ENCODE data around the gene VWA3B. TPM values are rescaled to one million over a fixed set of nuclear protein-coding genes. Genes with fewer than 3 reads are reported as not detected.

The VWA3B gene
- polyA plus RNA-seq, 1 experiment = not detected

GRCh38 chr2:98185801-98186200 is 98.8 kb downstream of the VWA3B start:
- TF ChIP-seq CTCF (IDR thresholded peaks at IDR 0.05; ENCODE audit: low read depth, low read length) = no peak
- Histone ChIP-seq H3K27me3 (ENCODE audit: control insufficient read depth, insufficient read depth, low read length) (peaks cover 7% of the 10 kb centered on the region), H3K27ac (ENCODE audit: low read depth, low read length) (no peak overlapping the region), H3K9me3 (ENCODE audit: control insufficient read depth, insufficient read depth, low read length) (no peaks in the 10 kb centered on the region), H3K4me3 (ENCODE audit: low read depth, low read length) (no peak overlapping the region)
- no peak for DNase-seq (ENCODE audit: low read depth, low spot score)
- CTCF ChIA-PET = no interaction called here
- POLR2A ChIA-PET = no interaction called here

GRCh38 chr2:98187194-98187593 is 100.2 kb downstream of the VWA3B start:
- H3K27ac ChIP-seq (ENCODE audit: low read depth, low read length) = no peak overlapping the region
- H3K9me3 ChIP-seq (ENCODE audit: control insufficient read depth, insufficient read depth, low read length) = no peaks in the 10 kb centered on the region
- H3K4me3 ChIP-seq (ENCODE audit: low read depth, low read length) = no peak overlapping the region
- no peak for DNase-seq (ENCODE audit: low read depth, low spot score)
- CTCF ChIA-PET = interaction anchor here (1.2 kb wide), 1 partner anchor 380 kb away, joined by 4 read pairs; no protein-coding TSS in a partner anchor
- peaks cover 7% of the 10 kb centered on the region for H3K27me3 ChIP-seq (ENCODE audit: control insufficient read depth, insufficient read depth, low read length)
- POLR2A ChIA-PET = no interaction called here
- no peak for TF ChIP-seq CTCF (IDR thresholded peaks at IDR 0.05; ENCODE audit: low read depth, low read length)

GRCh38 chr2:98188351-98189046 is 101.5 kb downstream of the VWA3B start:
- POLR2A ChIA-PET = no interaction called here
- DNase-seq (ENCODE audit: low read depth, low spot score) = no peak
- Histone ChIP-seq H3K9me3 (ENCODE audit: control insufficient read depth, insufficient read depth, low read length) (no peaks in the 10 kb centered on the region), H3K27ac (ENCODE audit: low read depth, low read length) (no peak overlapping the region), H3K4me3 (ENCODE audit: low read depth, low read length) (no peak overlapping the region), H3K27me3 (ENCODE audit: control insufficient read depth, insufficient read depth, low read length) (peaks cover 7% of the 10 kb centered on the region)
- TF ChIP-seq CTCF (IDR thresholded peaks at IDR 0.05; ENCODE audit: low read depth, low read length) = no peak
- CTCF ChIA-PET = interaction anchor here (1.2 kb wide), 3 partner anchors 381 to 489 kb away, joined by 3 to 4 read pairs (median 4); no protein-coding TSS in a partner anchor

GRCh38 chr2:98191883-98192282 is 104.9 kb downstream of the VWA3B start:
- ChIA-PET CTCF (no interaction called here), POLR2A (no interaction called here)
- H3K4me3 ChIP-seq (ENCODE audit: low read depth, low read length) = no peak overlapping the region
- no peak for TF ChIP-seq CTCF (IDR thresholded peaks at IDR 0.05; ENCODE audit: low read depth, low read length)
- no peaks in the 10 kb centered on the region for H3K9me3 ChIP-seq (ENCODE audit: control insufficient read depth, insufficient read depth, low read length)
- no peak overlapping the region for H3K27ac ChIP-seq (ENCODE audit: low read depth, low read length)
- H3K27me3 ChIP-seq (ENCODE audit: control insufficient read depth, insufficient read depth, low read length) = no peaks in the 10 kb centered on the region
- no peak for DNase-seq (ENCODE audit: low read depth, low spot score)

GRCh38 chr2:98201576-98201975 is 114.6 kb downstream of the VWA3B start:
- no peaks in the 10 kb centered on the region for H3K27me3 ChIP-seq (ENCODE audit: control insufficient read depth, insufficient read depth, low read length)
- no peak for TF ChIP-seq CTCF (IDR thresholded peaks at IDR 0.05; ENCODE audit: low read depth, low read length)
- ChIA-PET CTCF (no interaction called here), POLR2A (no interaction called here)
- H3K4me3 ChIP-seq (ENCODE audit: low read depth, low read length) = no peak overlapping the region
- H3K27ac ChIP-seq (ENCODE audit: low read depth, low read length) = no peak overlapping the region
- H3K9me3 ChIP-seq (ENCODE audit: control insufficient read depth, insufficient read depth, low read length) = no peaks in the 10 kb centered on the region
- DNase-seq (ENCODE audit: low read depth, low spot score) = no peak

Measured in AG04450 (cell line).